Superior temporal gyrus (tissue), 1 donor: ENCODE measurements around the gene SLC29A1.
"Not testable (repeated sequence)": the region's sequence is repeated elsewhere in the genome, so short reads cannot be mapped to it uniquely, and the experiment has no call there.

Source experiments
- DNase-seq: peaks from one replicate; pipeline ENCODE4 v3.0.0-alpha.2; 2016; ENCODE audit errors: extremely low spot score

Gene SLC29A1

GRCh38 chr6:44194326-44194725 lies 29.1 kb upstream of the SLC29A1 start:
- no peak for DNase-seq

- not testable (repeated sequence) for DNase-seq
Observed at GRCh38 chr6:44196351-44196750, 27.0 kb upstream of the SLC29A1 start.

- no peak for DNase-seq
Observed at GRCh38 chr6:44198684-44199083, 24.7 kb upstream of the SLC29A1 start.

- DNase-seq = no peak
Observed at GRCh38 chr6:44199883-44200282, 23.5 kb upstream of the SLC29A1 start.

- DNase-seq = no peak
Observed at GRCh38 chr6:44201200-44201599, 22.2 kb upstream of the SLC29A1 start.

- no peak for DNase-seq
Observed at GRCh38 chr6:44201638-44202303, 21.6 kb upstream of the SLC29A1 start.

- no peak for DNase-seq
Observed at GRCh38 chr6:44202332-44202971, 20.9 kb upstream of the SLC29A1 start.

- DNase-seq = no peak
Observed at GRCh38 chr6:44202972-44203750, 20.2 kb upstream of the SLC29A1 start.

GRCh38 chr6:44203955-44204354 lies 19.4 kb upstream of the SLC29A1 start:
- DNase-seq = no peak

GRCh38 chr6:44207966-44208365 lies 15.4 kb upstream of the SLC29A1 start:
- no peak for DNase-seq

- DNase-seq = no peak
Observed at GRCh38 chr6:44211284-44211683, 12.1 kb upstream of the SLC29A1 start.

- DNase-seq = no peak
Observed at GRCh38 chr6:44214307-44214706, 9.1 kb upstream of the SLC29A1 start.

- DNase-seq = no peak
Observed at GRCh38 chr6:44216677-44217331, 6.6 kb upstream of the SLC29A1 start, which contains the start of gene MYMX. MYMX (plus strand) TSS chr6:44216926; CDS start chr6:44217472, 546 bp downstream.

GRCh38 chr6:44217332-44218143 lies 5.9 kb upstream of the SLC29A1 start:
- DNase-seq = no peak

GRCh38 chr6:44219053-44219814 lies 4.2 kb upstream of the SLC29A1 start:
- no peak for DNase-seq

GRCh38 chr6:44219815-44220784 lies 3.3 kb upstream of the SLC29A1 start:
- no peak for DNase-seq

- DNase-seq = no peak
Observed at GRCh38 chr6:44220913-44221290, 2.5 kb upstream of the SLC29A1 start.

GRCh38 chr6:44221291-44221960 lies 2.0 kb upstream of the SLC29A1 start:
- peak; percentile 67 for DNase-seq

GRCh38 chr6:44221961-44222335 lies 1.4 kb upstream of the SLC29A1 start:
- no peak for DNase-seq
